Measurements from ENCODE around the gene VSTM1.

DNA sequence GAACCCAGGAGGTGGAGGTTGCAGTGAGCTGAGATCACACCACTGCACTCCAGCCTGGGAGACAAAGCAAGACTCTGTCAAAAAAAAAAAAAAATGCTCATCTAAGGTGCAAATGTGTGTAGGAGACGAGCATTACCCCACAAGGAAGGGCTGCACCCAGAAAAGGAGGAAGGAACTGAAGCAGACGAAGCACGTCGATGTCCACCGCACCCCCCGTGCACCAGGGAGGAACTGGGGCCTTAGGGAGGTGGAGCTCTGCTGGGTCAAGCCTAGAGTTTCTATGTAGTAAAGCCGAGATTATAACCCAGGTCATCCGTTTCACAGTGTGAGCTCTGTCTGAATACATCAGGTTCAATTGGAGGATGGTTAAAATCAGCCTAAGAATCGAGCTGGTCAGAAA is 1.1 kb downstream of the VSTM1 start:
- TF ChIP-seq, protein P1, sequence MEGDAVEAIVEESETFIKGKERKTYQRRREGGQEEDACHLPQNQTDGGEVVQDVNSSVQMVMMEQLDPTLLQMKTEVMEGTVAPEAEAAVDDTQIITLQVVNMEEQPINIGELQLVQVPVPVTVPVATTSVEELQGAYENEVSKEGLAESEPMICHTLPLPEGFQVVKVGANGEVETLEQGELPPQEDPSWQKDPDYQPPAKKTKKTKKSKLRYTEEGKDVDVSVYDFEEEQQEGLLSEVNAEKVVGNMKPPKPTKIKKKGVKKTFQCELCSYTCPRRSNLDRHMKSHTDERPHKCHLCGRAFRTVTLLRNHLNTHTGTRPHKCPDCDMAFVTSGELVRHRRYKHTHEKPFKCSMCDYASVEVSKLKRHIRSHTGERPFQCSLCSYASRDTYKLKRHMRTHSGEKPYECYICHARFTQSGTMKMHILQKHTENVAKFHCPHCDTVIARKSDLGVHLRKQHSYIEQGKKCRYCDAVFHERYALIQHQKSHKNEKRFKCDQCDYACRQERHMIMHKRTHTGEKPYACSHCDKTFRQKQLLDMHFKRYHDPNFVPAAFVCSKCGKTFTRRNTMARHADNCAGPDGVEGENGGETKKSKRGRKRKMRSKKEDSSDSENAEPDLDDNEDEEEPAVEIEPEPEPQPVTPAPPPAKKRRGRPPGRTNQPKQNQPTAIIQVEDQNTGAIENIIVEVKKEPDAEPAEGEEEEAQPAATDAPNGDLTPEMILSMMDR (IDR thresholded peaks at IDR 0.05; ENCODE audit: low read length) = no peak
- TF ChIP-seq EZH2 (optimal IDR thresholded peaks at IDR 0.05; ENCODE audit: low read depth, low read length) = no peak
